GM06990 (cell line): ENCODE data around the gene EDARADD.

Experiments used
- DNase-seq: peaks from one replicate; pipeline ENCODE4 v3.0.0-alpha.2; 2011; ENCODE audit not compliant: insufficient read length; ENCODE audit errors: extremely low read depth
- H3K27me3 ChIP-seq: replicated peaks from 2 replicates; pipeline ENCODE4 v1.6.0; 2011; ENCODE audit warnings: low read length; ENCODE audit not compliant: control insufficient read depth, insufficient read depth
- H3K36me3 ChIP-seq: 2 replicates; pipeline ENCODE4 v1.5.1; 2011; ENCODE audit warnings: low read length; ENCODE audit not compliant: control insufficient read depth, insufficient read depth
- H3K4me3 ChIP-seq: replicated peaks from 2 replicates; pipeline ENCODE4 v1.5.1; 2011; ENCODE audit warnings: low read depth, mild to moderate bottlenecking, control low read depth, low read length
- CTCF ChIP-seq: IDR thresholded peaks from 2 replicates; pipeline ENCODE4 v1.5.1; 2011; ENCODE audit warnings: low read length, control low read depth, mild to moderate bottlenecking, inconsistent platforms; ENCODE audit not compliant: insufficient read depth, poor library complexity, severe bottlenecking

The EDARADD gene

GRCh38 chr1:236353813-236354212, 40.3 kb upstream of the EDARADD start:
- no peak for DNase-seq

GRCh38 chr1:236354330-236355147, 39.5 kb upstream of the EDARADD start:
- DNase-seq, result no peak
- H3K36me3 ChIP-seq, result no peaks in the 10 kb centered on the region
- no peak for TF ChIP-seq CTCF
- no peaks in the 10 kb centered on the region for H3K27me3 ChIP-seq
- H3K4me3 ChIP-seq, result no peak overlapping the region

More at GRCh38 chr1:236353813-236354212, 40.3 kb upstream of the EDARADD start:
- H3K36me3 ChIP-seq, result no peaks in the 10 kb centered on the region
- H3K27me3 ChIP-seq, result no peaks in the 10 kb centered on the region
- H3K4me3 ChIP-seq, result no peak overlapping the region
- TF ChIP-seq CTCF, result no peak

GRCh38 chr1:236356141-236356540, 37.9 kb upstream of the EDARADD start:
- no peaks in the 10 kb centered on the region for H3K36me3 ChIP-seq
- no peaks in the 10 kb centered on the region for H3K27me3 ChIP-seq
- TF ChIP-seq CTCF, result no peak
- no peak overlapping the region for H3K4me3 ChIP-seq
- DNase-seq, result no peak

- no peaks in the 10 kb centered on the region for H3K36me3 ChIP-seq
- H3K27me3 ChIP-seq, result no peaks in the 10 kb centered on the region
- DNase-seq, result no peak
- no peak overlapping the region for H3K4me3 ChIP-seq
- no peak for TF ChIP-seq CTCF
These were observed 32.0 kb upstream of the EDARADD start for GRCh38 chr1:236361909-236362590.

- Histone ChIP-seq H3K36me3 (no peaks in the 10 kb centered on the region), H3K4me3 (no peak overlapping the region), H3K27me3 (no peaks in the 10 kb centered on the region)
- no peak for TF ChIP-seq CTCF
- no peak for DNase-seq
These were observed 30.8 kb upstream of the EDARADD start for GRCh38 chr1:236363237-236363636.
